ENCODE data around the gene PPT1. TPM values are rescaled to one million over a fixed set of nuclear protein-coding genes. Genes with fewer than 3 reads are reported as not detected.

The PPT1 gene
- total RNA-seq, 2 donors from 2014 or later: 39.7 to 41.3 TPM

DNA sequence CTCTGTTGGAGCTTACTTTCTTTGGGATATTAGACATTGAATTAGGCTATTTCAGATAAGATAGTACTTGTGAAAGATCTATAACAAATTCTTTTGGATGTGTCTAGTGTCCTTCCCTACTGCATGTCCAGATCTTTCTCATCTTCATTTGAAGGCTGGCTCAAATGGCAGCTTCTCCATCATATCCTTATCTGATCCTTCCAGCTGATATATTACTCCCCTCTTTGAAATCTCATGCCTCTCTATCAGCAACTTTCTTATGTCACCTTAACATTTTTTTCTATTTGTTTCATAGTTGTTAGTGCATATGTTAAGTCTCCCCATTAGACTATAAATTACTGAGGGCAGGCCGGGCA lies 39.0 kb downstream of the PPT1 start:
- Mint-ChIP-seq H3K36me3 (ENCODE audit: low read depth) (peaks cover 8% of the 10 kb centered on the region), H3K27me3 (no peaks in the 10 kb centered on the region), H3K4me1 (peaks cover 70% of the 10 kb centered on the region), H3K4me3 (peak overlapping the region; percentile 84), H3K27ac (peak overlapping the region; percentile 90)
- DNase-seq (no peak), ATAC-seq (no peak)
- no peaks in the 10 kb centered on the region for H3K9me3 ChIP-seq (ENCODE audit: control insufficient read depth, low read length, poor library complexity, severe bottlenecking)

DNA sequence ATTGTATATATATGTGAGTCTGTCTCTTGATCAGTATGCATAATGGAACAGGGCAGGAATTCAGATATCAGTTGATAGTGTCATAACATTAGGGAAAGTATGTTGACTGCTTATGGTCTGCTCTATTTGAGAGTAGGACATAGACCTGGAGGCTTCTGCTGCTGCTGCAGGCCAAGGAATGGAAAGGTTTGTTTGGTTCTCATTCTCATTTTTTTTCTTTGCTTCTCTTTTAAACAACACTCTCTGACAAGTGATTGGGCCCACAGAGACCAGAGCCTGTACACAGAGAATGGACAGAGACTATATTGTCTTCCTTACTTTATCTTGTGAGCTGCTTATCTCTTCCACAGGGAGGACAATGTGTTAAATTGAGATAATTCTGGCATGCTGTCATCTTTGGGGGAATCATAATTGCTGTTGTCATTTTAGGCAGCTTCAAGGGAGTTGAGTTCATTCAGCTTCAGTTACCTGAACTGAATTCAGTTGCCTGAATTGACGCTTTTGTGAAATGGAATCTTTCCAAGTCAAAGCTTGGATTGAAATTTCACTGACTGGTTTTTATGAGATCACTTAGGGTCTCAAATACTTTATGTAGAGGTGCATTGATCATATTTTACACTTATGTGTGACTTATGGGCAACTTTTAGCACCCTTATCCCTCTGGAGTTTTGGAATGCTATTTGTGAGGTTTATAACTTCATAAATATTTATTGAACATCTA lies 39.6 kb downstream of the PPT1 start:
- H3K4me1 Mint-ChIP-seq: peaks cover 73% of the 10 kb centered on the region
- no peaks in the 10 kb centered on the region for H3K9me3 ChIP-seq (ENCODE audit: control insufficient read depth, low read length, poor library complexity, severe bottlenecking)
- DNase-seq (no peak), ATAC-seq (no peak)
- peaks cover 8% of the 10 kb centered on the region for H3K36me3 Mint-ChIP-seq (ENCODE audit: low read depth)
- no peaks in the 10 kb centered on the region for H3K27me3 Mint-ChIP-seq
- peak overlapping the region; percentile 90 for H3K27ac Mint-ChIP-seq
- H3K4me3 Mint-ChIP-seq: peak overlapping the region; percentile 46

DNA sequence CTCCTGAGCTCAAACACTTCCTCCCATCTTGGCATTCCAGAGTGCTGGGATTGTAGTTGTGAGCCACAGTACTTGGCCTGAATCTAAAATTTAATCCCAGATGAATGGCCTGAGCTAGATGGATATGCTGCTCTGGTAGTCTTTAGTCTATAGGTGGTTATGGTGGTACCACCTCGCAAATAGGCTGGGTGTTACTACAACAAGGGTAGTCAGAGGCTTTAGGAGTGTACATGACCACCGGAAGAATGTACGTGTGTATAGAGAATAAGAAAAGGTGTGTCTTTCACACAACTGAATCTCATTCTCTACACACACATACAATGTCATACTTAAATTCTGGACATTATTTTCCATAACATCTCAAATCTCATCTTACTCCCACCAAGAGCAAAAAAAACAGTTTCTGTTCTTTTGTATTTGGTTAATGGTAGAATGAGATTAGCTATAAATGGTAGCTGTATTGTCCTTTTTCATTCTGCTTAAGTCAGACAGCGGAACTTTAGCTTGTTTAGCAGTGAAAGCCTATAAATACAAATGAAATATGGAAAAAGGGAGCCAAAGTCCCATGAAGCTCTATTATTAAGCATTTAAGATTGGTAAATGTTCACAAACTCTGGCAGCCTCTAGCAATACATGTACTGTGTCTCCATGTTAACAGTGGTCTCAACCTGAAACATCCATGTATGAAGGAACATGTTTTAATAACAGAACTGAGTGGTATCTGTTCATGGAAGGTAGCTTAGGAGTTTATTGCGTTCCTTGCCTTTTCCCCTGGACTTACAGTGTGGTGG lies 40.3 kb downstream of the PPT1 start:
- Mint-ChIP-seq H3K4me1 (peaks cover 76% of the 10 kb centered on the region), H3K27me3 (no peaks in the 10 kb centered on the region)
- no peaks in the 10 kb centered on the region for H3K9me3 ChIP-seq (ENCODE audit: control insufficient read depth, low read length, poor library complexity, severe bottlenecking)

GRCh38 chr1:40053138-40053887 lies 43.7 kb downstream of the PPT1 start:
- no peak overlapping the region for H3K4me3 Mint-ChIP-seq

More for the DNA sequence above, 40.3 kb downstream of the PPT1 start:
- no peak for ATAC-seq
- no peak for DNase-seq
- H3K4me3 Mint-ChIP-seq: peak overlapping the region; percentile 46
- H3K36me3 Mint-ChIP-seq (ENCODE audit: low read depth): peaks cover 8% of the 10 kb centered on the region
- peak overlapping the region; percentile 90 for H3K27ac Mint-ChIP-seq

GRCh38 chr1:40050863-40051262 lies 46.2 kb downstream of the PPT1 start:
- peaks cover 9% of the 10 kb centered on the region for H3K36me3 Mint-ChIP-seq (ENCODE audit: low read depth)
- no peak for DNase-seq
- peak overlapping the region; percentile 80 for H3K4me3 Mint-ChIP-seq
- no peaks in the 10 kb centered on the region for H3K27me3 Mint-ChIP-seq
- peaks cover 63% of the 10 kb centered on the region for H3K4me1 Mint-ChIP-seq
- ATAC-seq: no peak
- H3K27ac Mint-ChIP-seq: peak overlapping the region; percentile 96
- no peaks in the 10 kb centered on the region for H3K9me3 ChIP-seq (ENCODE audit: control insufficient read depth, low read length, poor library complexity, severe bottlenecking)

More at GRCh38 chr1:40053138-40053887, 43.7 kb downstream of the PPT1 start:
- Mint-ChIP-seq H3K36me3 (ENCODE audit: low read depth) (peaks cover 9% of the 10 kb centered on the region), H3K4me1 (peaks cover 74% of the 10 kb centered on the region), H3K27me3 (no peaks in the 10 kb centered on the region), H3K27ac (peak overlapping the region; percentile 90)
- no peaks in the 10 kb centered on the region for H3K9me3 ChIP-seq (ENCODE audit: control insufficient read depth, low read length, poor library complexity, severe bottlenecking)
- ATAC-seq (no peak), DNase-seq (no peak)

DNA sequence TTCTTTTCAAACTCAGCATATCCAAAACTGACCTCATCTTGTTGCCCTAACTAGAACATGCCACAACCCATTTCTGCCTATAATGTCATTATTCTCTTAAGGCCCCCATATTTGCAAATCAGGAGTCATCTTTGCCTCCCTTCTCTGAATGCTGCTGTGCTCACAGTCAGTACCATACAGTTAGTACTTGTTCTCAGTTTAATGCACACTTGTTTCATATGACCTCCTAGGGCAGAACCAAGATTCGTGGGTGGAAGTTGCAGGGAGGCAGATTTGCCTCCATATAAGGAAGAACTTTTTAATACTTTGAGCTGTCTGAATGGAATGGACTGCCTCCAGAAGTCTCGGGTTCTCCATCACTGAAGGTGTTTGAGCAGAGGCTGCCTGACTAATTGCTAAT lies 47.3 kb downstream of the PPT1 start:
- Mint-ChIP-seq H3K4me3 (peak overlapping the region; percentile 73), H3K36me3 (ENCODE audit: low read depth) (peaks cover 10% of the 10 kb centered on the region), H3K27ac (peak overlapping the region; percentile 80), H3K27me3 (no peaks in the 10 kb centered on the region), H3K4me1 (peaks cover 66% of the 10 kb centered on the region)
- DNase-seq (no peak), ATAC-seq (peak; percentile 13)
- H3K9me3 ChIP-seq (ENCODE audit: control insufficient read depth, low read length, poor library complexity, severe bottlenecking): no peaks in the 10 kb centered on the region

DNA sequence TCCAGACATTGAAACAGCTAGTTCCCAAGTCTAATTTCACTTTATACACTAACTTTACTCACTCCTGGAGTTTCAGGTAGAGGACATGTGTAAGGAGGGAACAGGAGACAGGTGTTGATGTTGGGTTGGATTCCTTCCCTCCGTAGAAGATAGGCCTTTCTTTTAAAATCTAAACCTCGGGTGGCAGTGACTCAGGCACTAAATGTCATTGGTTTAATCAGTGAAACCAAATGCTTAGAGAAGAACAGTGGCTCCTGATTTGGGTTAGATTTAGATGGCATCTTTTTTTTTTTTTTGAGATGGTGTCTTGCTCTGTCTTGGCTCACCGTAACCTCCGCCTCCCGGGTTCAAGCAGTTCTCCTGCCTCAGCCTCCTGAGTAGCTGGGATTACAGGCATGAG lies 49.3 kb downstream of the PPT1 start:
- H3K4me1 Mint-ChIP-seq: peaks cover 63% of the 10 kb centered on the region
- no peaks in the 10 kb centered on the region for H3K27me3 Mint-ChIP-seq
- DNase-seq (no peak), ATAC-seq (no peak)
- peaks cover 12% of the 10 kb centered on the region for H3K36me3 Mint-ChIP-seq (ENCODE audit: low read depth)
- peak overlapping the region; percentile 59 for H3K4me3 Mint-ChIP-seq
- no peaks in the 10 kb centered on the region for H3K9me3 ChIP-seq (ENCODE audit: control insufficient read depth, low read length, poor library complexity, severe bottlenecking)
- peak overlapping the region; percentile 80 for H3K27ac Mint-ChIP-seq

DNA sequence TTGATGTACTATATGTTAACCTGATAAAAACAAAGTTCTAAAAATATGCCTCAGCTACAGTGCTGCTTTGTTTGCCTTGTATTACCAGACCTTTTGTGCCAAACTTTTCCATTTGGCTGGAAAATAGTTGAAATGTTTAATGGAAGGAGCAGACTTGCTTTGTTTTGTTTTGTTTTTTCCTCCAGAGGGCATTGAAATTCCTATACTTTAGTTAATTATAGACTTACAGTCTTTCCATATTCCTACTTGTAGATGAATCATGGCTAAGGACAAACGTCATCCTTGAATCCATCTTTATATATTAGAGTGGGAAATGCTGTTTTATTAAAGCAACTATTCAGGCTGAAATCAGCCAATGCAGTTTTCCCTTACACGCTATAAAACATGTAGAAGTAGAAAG lies 49.8 kb downstream of the PPT1 start:
- Mint-ChIP-seq H3K27me3 (no peaks in the 10 kb centered on the region), H3K27ac (peak overlapping the region; percentile 80), H3K36me3 (ENCODE audit: low read depth) (peaks cover 17% of the 10 kb centered on the region), H3K4me3 (peak overlapping the region; percentile 59), H3K4me1 (peaks cover 66% of the 10 kb centered on the region)
- DNase-seq (no peak), ATAC-seq (no peak)
- H3K9me3 ChIP-seq (ENCODE audit: control insufficient read depth, low read length, poor library complexity, severe bottlenecking): no peaks in the 10 kb centered on the region

GRCh38 chr1:40045766-40046165 lies 51.3 kb downstream of the PPT1 start:
- no peaks in the 10 kb centered on the region for H3K27me3 Mint-ChIP-seq
- H3K4me1 Mint-ChIP-seq: peaks cover 62% of the 10 kb centered on the region
- DNase-seq (no peak), ATAC-seq (no peak)
- H3K9me3 ChIP-seq (ENCODE audit: control insufficient read depth, low read length, poor library complexity, severe bottlenecking): no peaks in the 10 kb centered on the region
- peak overlapping the region; percentile 98 for H3K4me3 Mint-ChIP-seq
- H3K27ac Mint-ChIP-seq: peak overlapping the region; percentile 97
- peaks cover 18% of the 10 kb centered on the region for H3K36me3 Mint-ChIP-seq (ENCODE audit: low read depth)

GRCh38 chr1:40045182-40045581 lies 51.9 kb downstream of the PPT1 start:
- no peaks in the 10 kb centered on the region for H3K27me3 Mint-ChIP-seq
- no peak for ATAC-seq
- H3K4me3 Mint-ChIP-seq: peak overlapping the region; percentile 98
- H3K36me3 Mint-ChIP-seq (ENCODE audit: low read depth): peaks cover 20% of the 10 kb centered on the region
- H3K4me1 Mint-ChIP-seq: peaks cover 64% of the 10 kb centered on the region
- H3K9me3 ChIP-seq (ENCODE audit: control insufficient read depth, low read length, poor library complexity, severe bottlenecking): no peaks in the 10 kb centered on the region
- H3K27ac Mint-ChIP-seq: peak overlapping the region; percentile 97
- DNase-seq: no peak

DNA sequence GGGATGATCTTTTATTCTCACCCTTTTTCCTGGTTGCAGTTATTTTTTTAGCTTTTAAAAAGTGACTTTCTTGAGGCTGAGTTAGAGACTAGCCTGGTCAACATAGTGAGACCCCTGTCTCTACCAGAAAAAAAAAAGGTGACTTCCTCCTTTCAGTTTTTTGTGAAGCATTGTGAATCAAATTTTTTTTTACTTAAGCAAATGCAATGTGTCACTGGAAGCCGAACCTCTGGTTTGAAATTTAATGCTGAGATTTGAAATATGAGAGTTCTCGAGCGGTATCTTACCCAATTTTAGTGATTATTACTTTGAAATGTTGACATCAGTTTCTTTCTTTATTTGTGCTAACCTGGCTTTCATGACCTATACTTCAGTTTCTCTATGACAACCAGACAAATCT lies 52.9 kb downstream of the PPT1 start:
- DNase-seq: no peak
- Mint-ChIP-seq H3K27ac (peak overlapping the region; percentile 97), H3K4me1 (peaks cover 61% of the 10 kb centered on the region), H3K36me3 (ENCODE audit: low read depth) (peaks cover 18% of the 10 kb centered on the region), H3K4me3 (peak overlapping the region; percentile 98), H3K27me3 (no peaks in the 10 kb centered on the region)
- ATAC-seq: no peak
- no peaks in the 10 kb centered on the region for H3K9me3 ChIP-seq (ENCODE audit: control insufficient read depth, low read length, poor library complexity, severe bottlenecking)

- DNase-seq (no peak), ATAC-seq (no peak)
- peaks cover 60% of the 10 kb centered on the region for H3K4me1 Mint-ChIP-seq
- H3K36me3 Mint-ChIP-seq (ENCODE audit: low read depth): peaks cover 18% of the 10 kb centered on the region
- H3K9me3 ChIP-seq (ENCODE audit: control insufficient read depth, low read length, poor library complexity, severe bottlenecking): no peaks in the 10 kb centered on the region
- no peaks in the 10 kb centered on the region for H3K27me3 Mint-ChIP-seq
- H3K27ac Mint-ChIP-seq: peak overlapping the region; percentile 97
- peak overlapping the region; percentile 98 for H3K4me3 Mint-ChIP-seq
Observed at GRCh38 chr1:40042341-40042740, 54.7 kb downstream of the PPT1 start.

DNA sequence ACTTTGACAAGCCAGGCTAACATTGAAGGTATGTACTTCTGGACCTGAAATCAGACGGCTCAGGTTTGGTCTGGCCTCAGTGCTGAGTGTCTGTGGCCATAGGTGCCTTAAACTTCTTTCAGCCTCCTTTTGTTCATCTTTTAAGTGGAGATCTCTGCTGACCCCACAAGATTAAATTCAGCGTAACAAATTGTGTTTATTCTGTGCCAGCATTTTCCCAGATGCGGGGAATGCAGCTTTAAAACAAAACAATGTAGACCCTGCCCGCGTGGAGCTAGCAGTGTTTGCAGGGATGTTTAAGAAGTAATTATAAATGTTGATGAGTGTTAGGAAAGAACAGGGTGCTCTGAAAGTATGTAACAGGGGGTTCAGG lies 55.6 kb downstream of the PPT1 start:
- ATAC-seq (no peak), DNase-seq (no peak)
- no peaks in the 10 kb centered on the region for H3K9me3 ChIP-seq (ENCODE audit: control insufficient read depth, low read length, poor library complexity, severe bottlenecking)
- H3K36me3 Mint-ChIP-seq (ENCODE audit: low read depth): peaks cover 18% of the 10 kb centered on the region
- peaks cover 58% of the 10 kb centered on the region for H3K4me1 Mint-ChIP-seq
- H3K27ac Mint-ChIP-seq: peak overlapping the region; percentile 97
- H3K27me3 Mint-ChIP-seq: no peaks in the 10 kb centered on the region
- peak overlapping the region; percentile 98 for H3K4me3 Mint-ChIP-seq
